Left ventricle myocardium inferior (tissue), 1 donor: ENCODE measurements around the gene CCDC137. TPM values are rescaled to one million over a fixed set of nuclear protein-coding genes. Genes with fewer than 3 reads are reported as not detected.

Experiments used
- DNase-seq: peaks from one replicate; pipeline ENCODE4 v3.0.0-alpha.2; 2020
- H3K27ac ChIP-seq: fragments of 200-600 bp; replicated peaks from 2 replicates; pipeline ENCODE4 v1.8.0; 2021
- H3K27me3 ChIP-seq: fragments of 200-600 bp; 2 replicates; pipeline ENCODE4 v1.8.0; 2021; ENCODE audit warnings: low read depth
- H3K36me3 ChIP-seq: fragments of 200-600 bp; 2 replicates; pipeline ENCODE4 v1.8.0; 2021
- H3K4me1 ChIP-seq: fragments of 200-600 bp; 2 replicates; pipeline ENCODE4 v1.8.0; 2021
- H3K4me3 ChIP-seq: fragments of 200-600 bp; 2 replicates; pipeline ENCODE4 v1.8.0; 2021; ENCODE audit warnings: mild to moderate bottlenecking, moderate library complexity
- H3K9me3 ChIP-seq: fragments of 200-600 bp; replicated peaks from 2 replicates; pipeline ENCODE4 v1.8.0; 2021
- intact Hi-C: fragments of 100-400 bp; cut with micrococcal nuclease; formaldehyde crosslinking; loops from one replicate; pipeline ENCODE4 v1.11.0; 2022
- total RNA-seq: library from RNA; stranded (reverse); fragmentation: NEBNext Ultra II Directional; extraction: Animal tissue kit (Norgen Biotek cat#: 25700); gene quantifications from one replicate; pipeline ENCODE4 v1.2.1, GENCODE V29; 2021
- TF ChIP-seq, protein P1 (sequence below): fragments of 200-600 bp; IDR thresholded peaks from 2 replicates; pipeline ENCODE4 v1.8.0; 2021; ENCODE audit warnings: antibody characterized with exemption, mild to moderate bottlenecking, borderline replicate concordance
- donor health status: DM: no; HTN: yes; CAD: no; lungs with severe emphysema.

The CCDC137 gene
- total RNA-seq, 1 donor from 2014 or later = 5.6 TPM

DNA sequence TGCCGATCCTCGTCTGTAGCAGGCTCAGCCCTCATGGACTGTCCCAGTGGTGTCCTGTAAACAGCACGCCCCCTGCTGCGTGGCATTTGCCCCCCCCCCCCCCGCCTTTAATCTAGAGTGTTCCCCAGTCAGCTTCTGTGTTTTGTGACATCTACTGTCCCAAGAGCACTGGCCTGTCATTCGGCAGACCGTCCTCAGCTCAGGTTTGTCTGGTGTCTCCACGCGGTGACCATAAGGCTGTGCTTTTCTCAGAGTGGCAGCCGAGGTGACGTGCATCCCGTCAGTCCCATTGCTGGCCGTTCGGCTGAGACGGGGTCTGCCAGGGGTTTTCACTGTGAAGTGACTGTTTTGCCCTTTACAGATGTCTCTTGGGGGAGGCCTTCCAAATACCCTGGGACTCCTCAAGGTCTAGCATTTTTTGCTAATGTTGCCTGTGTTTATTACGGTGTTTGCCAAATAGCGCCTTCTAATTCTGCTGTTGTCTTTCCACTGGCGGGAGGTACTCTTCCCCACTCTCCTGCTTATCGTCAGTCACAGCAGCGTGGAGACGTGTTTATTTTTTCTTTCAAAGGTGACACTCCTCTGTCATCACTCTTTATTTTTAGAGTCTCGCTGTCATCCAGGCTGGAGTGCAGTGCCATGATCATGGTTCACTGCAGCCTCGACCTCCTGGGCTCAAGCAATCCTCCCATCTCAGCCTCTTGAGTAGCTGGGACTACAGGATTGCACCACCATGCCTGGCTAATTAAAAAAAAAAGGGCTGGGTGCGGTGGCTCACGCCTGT, 30.9 kb downstream of the CCDC137 start:
- Histone ChIP-seq H3K4me1 (peaks cover 42% of the 10 kb centered on the region), H3K27ac (peak overlapping the region; percentile 79), H3K36me3 (peaks cover 84% of the 10 kb centered on the region), H3K9me3 (no peaks in the 10 kb centered on the region), H3K27me3 (no peaks in the 10 kb centered on the region), H3K4me3 (peak overlapping the region; percentile 10)
- TF ChIP-seq, protein P1, sequence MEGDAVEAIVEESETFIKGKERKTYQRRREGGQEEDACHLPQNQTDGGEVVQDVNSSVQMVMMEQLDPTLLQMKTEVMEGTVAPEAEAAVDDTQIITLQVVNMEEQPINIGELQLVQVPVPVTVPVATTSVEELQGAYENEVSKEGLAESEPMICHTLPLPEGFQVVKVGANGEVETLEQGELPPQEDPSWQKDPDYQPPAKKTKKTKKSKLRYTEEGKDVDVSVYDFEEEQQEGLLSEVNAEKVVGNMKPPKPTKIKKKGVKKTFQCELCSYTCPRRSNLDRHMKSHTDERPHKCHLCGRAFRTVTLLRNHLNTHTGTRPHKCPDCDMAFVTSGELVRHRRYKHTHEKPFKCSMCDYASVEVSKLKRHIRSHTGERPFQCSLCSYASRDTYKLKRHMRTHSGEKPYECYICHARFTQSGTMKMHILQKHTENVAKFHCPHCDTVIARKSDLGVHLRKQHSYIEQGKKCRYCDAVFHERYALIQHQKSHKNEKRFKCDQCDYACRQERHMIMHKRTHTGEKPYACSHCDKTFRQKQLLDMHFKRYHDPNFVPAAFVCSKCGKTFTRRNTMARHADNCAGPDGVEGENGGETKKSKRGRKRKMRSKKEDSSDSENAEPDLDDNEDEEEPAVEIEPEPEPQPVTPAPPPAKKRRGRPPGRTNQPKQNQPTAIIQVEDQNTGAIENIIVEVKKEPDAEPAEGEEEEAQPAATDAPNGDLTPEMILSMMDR = no peak
- no peak for DNase-seq
- intact Hi-C loops = no loop called here

DNA sequence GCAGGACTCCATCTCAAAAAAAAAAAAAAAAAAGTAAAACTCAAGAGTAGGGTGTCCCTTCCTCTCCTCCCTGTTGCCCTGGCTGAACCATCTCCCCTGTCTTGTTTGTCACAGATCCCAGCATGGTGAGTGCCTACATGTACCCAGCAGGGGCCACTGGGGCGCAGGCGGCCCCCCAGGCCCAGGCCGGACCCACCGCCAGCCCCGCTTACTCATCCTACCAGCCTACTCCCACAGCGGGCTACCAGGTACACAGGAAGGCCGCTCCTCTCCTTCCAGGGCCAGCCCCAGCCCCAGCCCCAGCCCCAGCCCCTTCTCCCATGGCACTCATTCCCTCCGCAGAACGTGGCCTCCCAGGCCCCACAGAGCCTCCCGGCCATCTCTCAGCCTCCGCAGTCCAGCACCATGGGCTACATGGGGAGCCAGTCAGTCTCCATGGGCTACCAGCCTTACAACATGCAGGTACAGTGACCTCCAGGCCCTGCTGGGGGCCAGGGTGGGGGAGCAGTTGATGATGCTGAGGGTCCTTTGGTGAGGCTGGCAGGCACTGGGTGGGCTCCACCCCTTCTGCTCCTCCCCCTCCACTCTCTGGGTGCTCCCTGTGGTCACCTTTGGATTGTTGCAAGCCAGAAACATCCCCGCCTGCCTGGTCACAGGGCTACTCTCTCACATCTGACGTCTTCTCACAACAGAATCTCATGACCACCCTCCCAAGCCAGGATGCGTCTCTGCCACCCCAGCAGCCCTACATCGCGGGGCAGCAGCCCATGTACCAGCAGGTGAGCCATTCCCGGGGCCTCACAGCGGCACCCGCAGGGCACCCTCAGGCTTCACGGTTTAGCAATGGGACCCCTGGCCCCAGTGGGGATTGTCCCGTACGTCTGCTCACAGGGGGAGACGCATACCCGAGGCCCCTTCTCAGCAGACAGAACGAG, 34.1 kb downstream of the CCDC137 start:
- H3K27ac ChIP-seq = no peak overlapping the region
- H3K4me1 ChIP-seq = peaks cover 64% of the 10 kb centered on the region
- no peak overlapping the region for H3K4me3 ChIP-seq

DNA sequence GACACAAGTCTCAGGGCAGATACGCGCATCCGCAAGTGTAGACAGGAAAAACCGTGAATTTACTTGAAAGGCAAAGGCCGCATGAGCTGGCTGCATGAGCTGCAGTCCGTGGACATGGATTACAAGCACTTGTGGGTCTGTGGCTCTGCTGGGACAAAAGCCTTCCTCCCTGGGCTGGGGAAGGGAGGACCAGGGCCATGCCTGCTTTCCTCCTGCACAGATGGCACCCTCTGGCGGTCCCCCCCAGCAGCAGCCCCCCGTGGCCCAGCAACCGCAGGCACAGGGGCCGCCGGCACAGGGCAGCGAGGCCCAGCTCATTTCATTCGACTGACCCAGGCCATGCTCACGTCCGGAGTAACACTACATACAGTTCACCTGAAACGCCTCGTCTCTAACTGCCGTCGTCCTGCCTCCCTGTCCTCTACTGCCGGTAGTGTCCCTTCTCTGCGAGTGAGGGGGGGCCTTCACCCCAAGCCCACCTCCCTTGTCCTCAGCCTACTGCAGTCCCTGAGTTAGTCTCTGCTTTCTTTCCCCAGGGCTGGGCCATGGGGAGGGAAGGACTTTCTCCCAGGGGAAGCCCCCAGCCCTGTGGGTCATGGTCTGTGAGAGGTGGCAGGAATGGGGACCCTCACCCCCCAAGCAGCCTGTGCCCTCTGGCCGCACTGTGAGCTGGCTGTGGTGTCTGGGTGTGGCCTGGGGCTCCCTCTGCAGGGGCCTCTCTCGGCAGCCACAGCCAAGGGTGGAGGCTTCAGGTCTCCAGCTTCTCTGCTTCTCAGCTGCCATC, 34.9 kb downstream of the CCDC137 start:
- Histone ChIP-seq H3K4me3 (peak overlapping the region; percentile 98), H3K4me1 (peaks cover 61% of the 10 kb centered on the region), H3K27me3 (no peaks in the 10 kb centered on the region), H3K27ac (peak overlapping the region; percentile 19), H3K36me3 (peaks cover 65% of the 10 kb centered on the region), H3K9me3 (no peaks in the 10 kb centered on the region)
- DNase-seq = no peak
- TF ChIP-seq, protein P1 = no peak
- intact Hi-C loops = no loop called here

More for the DNA sequence above, 34.1 kb downstream of the CCDC137 start:
- Histone ChIP-seq H3K27me3 (no peaks in the 10 kb centered on the region), H3K36me3 (peaks cover 65% of the 10 kb centered on the region), H3K9me3 (no peaks in the 10 kb centered on the region)
- no peak for DNase-seq
- TF ChIP-seq, protein P1 = no peak
- intact Hi-C loops = no loop called here

DNA sequence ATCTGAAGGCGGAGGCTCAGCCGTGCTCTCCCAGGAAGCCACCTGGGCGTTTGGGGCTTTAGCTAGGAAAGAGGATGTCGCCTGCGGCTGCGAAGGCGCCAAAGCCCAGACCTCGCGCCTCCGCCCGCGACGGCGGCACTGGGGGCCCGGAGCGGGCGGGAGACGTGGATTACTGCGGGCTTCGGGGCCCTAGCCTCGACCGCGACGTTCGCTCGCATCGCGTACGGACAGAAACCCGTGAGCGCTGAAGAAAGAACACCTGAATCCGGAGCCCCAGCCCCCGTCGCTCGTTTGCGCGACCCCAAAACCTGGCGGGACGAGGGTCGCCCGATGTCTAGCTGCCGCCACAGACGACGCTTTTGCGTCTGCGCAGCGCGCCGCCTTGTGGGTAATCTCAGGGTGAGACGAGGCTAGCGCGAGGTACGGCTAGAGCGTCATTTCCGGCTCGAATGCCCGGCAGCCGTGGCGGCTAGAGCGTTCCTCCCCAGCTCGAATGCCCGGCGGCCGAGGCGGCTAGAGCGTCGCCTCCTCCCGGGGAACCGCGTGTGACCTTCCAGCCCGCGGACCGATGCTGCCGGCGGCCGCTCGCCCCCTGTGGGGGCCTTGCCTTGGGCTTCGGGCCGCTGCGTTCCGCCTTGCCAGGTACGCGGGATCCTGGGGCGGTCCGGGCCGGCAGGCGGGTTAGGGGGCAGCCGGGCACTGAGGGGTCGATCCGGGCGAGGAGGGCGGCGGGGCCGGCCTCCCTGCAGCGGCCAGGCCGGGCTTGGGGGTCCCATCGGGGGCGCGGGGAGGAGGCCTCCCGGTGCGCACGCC, 36.6 kb downstream of the CCDC137 start, which contains the start of gene MRPL12:
Gene MRPL12 (plus strand): TSS at position 434 of the 813 bp plus-strand sequence. CDS start 135 bp downstream, at position 569.
- Histone ChIP-seq H3K4me3 (peak within 1 kb of the TSS; percentile 98), H3K4me1 (peaks cover 44% of the 10 kb centered on the region), H3K36me3 (peaks cover 66% of the 10 kb centered on the region), H3K27me3 (no peaks in the 10 kb centered on the region), H3K9me3 (no peaks in the 10 kb centered on the region), H3K27ac (peak within 1 kb of the TSS; percentile 96)
- TF ChIP-seq, protein P1 = no peak
- peak; percentile 94 for DNase-seq
- intact Hi-C loops = no loop called here
